B cell (primary cell): ENCODE results near the gene CLCA1. TPM values are rescaled to one million over a fixed set of nuclear protein-coding genes. Genes with fewer than 3 reads are reported as not detected.

Experiments
- ATAC-seq: fragments of 200-7000 bp; cut with Tn5 transposase; one replicate; pipeline ENCODE4 v1.10.0; 2021; ENCODE audit warnings: low read depth, mild to moderate bottlenecking, moderate number of reproducible peaks, moderate library complexity
- CTCF ChIA-PET: fragments of 350-600 bp; sonication (Branson Sonifier 250); formaldehyde crosslinking; loops from one replicate; lab custom pipeline; 2021; ENCODE audit warnings: antibody characterized with exemption, inconsistent platforms; lab: Charles Lee
- POLR2A ChIA-PET: fragments of 350-600 bp; sonication (Branson Sonifier 250); formaldehyde crosslinking; loops from one replicate; lab custom pipeline; 2021; ENCODE audit warnings: antibody characterized with exemption; lab: Charles Lee
- DNase-seq: peaks from one replicate; pipeline ENCODE4 v3.0.0; 2013
- H2AFZ ChIP-seq: 2 replicates; pipeline ENCODE4 v1.6.1; 2012; ENCODE audit warnings: mild to moderate bottlenecking, low read depth, low read length; ENCODE audit not compliant: insufficient read depth, poor library complexity, severe bottlenecking
- H3K27ac ChIP-seq, 2 donors: 1 replicate in 1 of 2; 2 replicates in 1 of 2; pipeline ENCODE4 v1.5.1; 2012 to 2013; ENCODE audit warnings: low read length in 2 of 2, mild to moderate bottlenecking in 2 of 2, moderate library complexity in 1 of 2
- H3K27me3 ChIP-seq, 4 experiments: fragments of 200-600 bp in 1 of 4; sonication (generic) in 1 of 4; replicated peaks in 1 of 4; 1 replicate in 2 of 4; 2 replicates in 2 of 4; pipeline versions ENCODE4 v1.6.1 to v1.7.0; 2013 to 2016; ENCODE audit warnings: low read length in 3 of 4, mild to moderate bottlenecking in 2 of 4, mixed read lengths in 1 of 4, moderate library complexity in 1 of 4; ENCODE audit not compliant: insufficient read depth in 4 of 4, control insufficient read depth in 3 of 4; ENCODE audit errors: control extremely low read depth in 1 of 4
- H3K36me3 ChIP-seq, 2 experiments: replicated peaks in 1 of 2; 1 replicate in 1 of 2; 2 replicates in 1 of 2; pipeline versions ENCODE4 v1.6.1 to v1.7.1; 2013; ENCODE audit warnings: low read length in 1 of 2; ENCODE audit not compliant: insufficient read depth in 2 of 2, control insufficient read depth in 1 of 2; ENCODE audit errors: control extremely low read depth in 1 of 2, extremely low read depth in 1 of 2
- H3K4me1 ChIP-seq, 2 donors: fragments of 200-600 bp in 1 of 2; sonication (generic) in 1 of 2; 1 replicate in 1 of 2; 2 replicates in 1 of 2; pipeline versions ENCODE4 v1.5.1 to v1.6.1; 2013 to 2017; ENCODE audit warnings: low read length in 2 of 2; ENCODE audit not compliant: control insufficient read depth in 2 of 2, insufficient read depth in 2 of 2
- H3K4me2 ChIP-seq: replicated peaks from 2 replicates; pipeline ENCODE3; 2012; ENCODE audit warnings: mild to moderate bottlenecking, low read depth, low read length; ENCODE audit not compliant: poor library complexity, severe bottlenecking
- H3K4me3 ChIP-seq, 5 experiments: fragments of 200-600 bp in 1 of 5; sonication (generic) in 1 of 5; 1 replicate in 3 of 5; 2 replicates in 2 of 5; pipeline versions ENCODE4 v1.5.1 to v1.7.0; 2011 to 2016; ENCODE audit warnings: low read length in 4 of 5, mild to moderate bottlenecking in 4 of 5, low read depth in 2 of 5, control low read depth in 1 of 5, moderate library complexity in 1 of 5; ENCODE audit not compliant: insufficient read depth in 1 of 5; ENCODE audit errors: control extremely low read depth in 1 of 5, extremely low read depth in 1 of 5
- H3K79me2 ChIP-seq: fragments of 200-600 bp; sonication (generic); one replicate; pipeline ENCODE4 v1.6.0; 2016; ENCODE audit warnings: low read length; ENCODE audit not compliant: control insufficient read depth, insufficient read depth
- H3K9ac ChIP-seq: fragments of 200-600 bp; sonication (generic); 2 replicates; pipeline ENCODE4 v1.6.1; 2017; ENCODE audit warnings: mild to moderate bottlenecking, low read length, moderate library complexity
- H3K9me3 ChIP-seq, 3 donors: one replicate each; pipeline versions ENCODE4 v1.6.1 to v1.7.1; 2013; ENCODE audit warnings: low read length in 2 of 3; ENCODE audit not compliant: control insufficient read depth in 2 of 3, insufficient read depth in 1 of 3; ENCODE audit errors: control extremely low read depth in 1 of 3
- H4K20me1 ChIP-seq: 2 replicates; pipeline ENCODE4 v1.6.0; 2012; ENCODE audit warnings: mild to moderate bottlenecking, low read length; ENCODE audit not compliant: insufficient read depth, control insufficient read depth, poor library complexity, severe bottlenecking
- H3K27ac Mint-ChIP-seq: one replicate; pipeline ENCODE4 v1.8.0; 2021; ENCODE audit warnings: mixed read lengths
- H3K27me3 Mint-ChIP-seq: one replicate; pipeline ENCODE4 v1.8.0; 2021; ENCODE audit warnings: mixed read lengths
- H3K4me1 Mint-ChIP-seq: one replicate; pipeline ENCODE4 v1.8.0; 2021; ENCODE audit warnings: mixed read lengths
- H3K4me3 Mint-ChIP-seq: one replicate; pipeline ENCODE4 v1.8.0; 2021; ENCODE audit warnings: mixed read lengths
- H3K9me3 Mint-ChIP-seq: one replicate; pipeline ENCODE4 v1.8.0; 2022; ENCODE audit warnings: mixed read lengths; ENCODE audit not compliant: insufficient read depth
- CTCF ChIP-seq: fragments of 200-600 bp; IDR thresholded peaks from one replicate; pipeline ENCODE4 v1.8.0; 2022; ENCODE audit warnings: antibody characterized with exemption, mild to moderate bottlenecking
- EZH2 ChIP-seq: IDR thresholded peaks from 2 replicates; pipeline ENCODE4 v1.6.1; 2012; ENCODE audit warnings: borderline replicate concordance, low read depth, mild to moderate bottlenecking, moderate library complexity, low read length; ENCODE audit not compliant: insufficient read depth, poor library complexity, severe bottlenecking
- WGBS: methylation state at CpG from one replicate; pipeline ENCODE4 v1.1.5; 2013; ENCODE audit warnings: missing lambda C conversion rate; ENCODE audit not compliant: insufficient coverage; 5-methylcytosine and 5-hydroxymethylcytosine counted together
- intact Hi-C: fragments of 100-400 bp; cut with micrococcal nuclease; formaldehyde crosslinking; loops from one replicate; pipeline ENCODE4 v1.10.0; 2022
- polyA plus RNA-seq: library from polyadenylated mRNA; depleted of rRNA; stranded (reverse); fragments of >200 nt; gene quantifications from 2 replicates; pipeline ENCODE4 v1.2.3, GENCODE V29; 2012
- total RNA-seq, 2 donors: library from RNA; stranded (reverse); fragments of 120-200 nt in 1 of 2; gene quantifications; 1 replicate in 1 of 2; 2 replicates in 1 of 2; pipeline versions ENCODE4 v1.2.3 to v1.2.4, GENCODE V29; 2013 to 2022

CLCA1 gene
- total and polyA plus RNA-seq, 2 donors (not counting 1 experiment from before 2014, with no cell fraction given): not detected

GRCh38 chr1:86498281-86498680, 29.6 kb downstream of the CLCA1 start:
- Histone ChIP-seq H4K20me1 (no peaks in the 10 kb centered on the region), H3K9ac (no peak overlapping the region), H3K4me2 (no peak overlapping the region), H3K27me3 (peaks cover 0 to 8% (median 3%) of the 10 kb centered on the region in 4 experiments), H2AFZ (no peak overlapping the region), H3K4me1 (peaks cover 0 to 11% of the 10 kb centered on the region in 2 donors), H3K36me3 (no peaks in the 10 kb centered on the region), H3K4me3 (no peak overlapping the region), H3K27ac (no peak overlapping the region), H3K9me3 (no peaks in the 10 kb centered on the region), H3K79me2 (no peaks in the 10 kb centered on the region)
- WGBS: 88% methylated on average over 1 of the region's 3 CpGs
- CTCF ChIA-PET: interaction anchor here (1.4 to 5.4 kb wide), 7 partner anchors 8 to 190 kb away, joined by 4 to 48 read pairs (median 12); no protein-coding TSS in a partner anchor
- Mint-ChIP-seq H3K9me3 (no peaks in the 10 kb centered on the region), H3K4me3 (no peak overlapping the region), H3K27ac (no peak overlapping the region), H3K4me1 (peaks cover 8% of the 10 kb centered on the region), H3K27me3 (peaks cover 27% of the 10 kb centered on the region)
- POLR2A ChIA-PET: no interaction called here
- DNase-seq (no peak), ATAC-seq (no peak)
- TF ChIP-seq CTCF: no peak
- TF ChIP-seq EZH2: no peak
- intact Hi-C loops: loop anchor here (2.0 kb wide), 1 partner anchor 23 kb away; no protein-coding TSS in a partner anchor

GRCh38 chr1:86499987-86500593, 31.4 kb downstream of the CLCA1 start:
- no peak overlapping the region for H3K4me2 ChIP-seq
- ATAC-seq (peak; percentile 82), DNase-seq (peak; percentile 58)
- H3K79me2 ChIP-seq: no peaks in the 10 kb centered on the region
- H3K27ac Mint-ChIP-seq: no peak overlapping the region
- no CpG with 5 or more reads among the region's 3 CpGs for WGBS
- H2AFZ ChIP-seq: no peak overlapping the region
- no peak overlapping the region for H3K4me3 ChIP-seq
- no peaks in the 10 kb centered on the region for H4K20me1 ChIP-seq
- peaks cover 8% of the 10 kb centered on the region for H3K4me1 Mint-ChIP-seq
- intact Hi-C loops: loop anchor here (1.0 to 5.0 kb wide), 4 partner anchors 25 to 332 kb away; partner anchors contain the start of gene SH3GLB1
- CTCF ChIA-PET: interaction anchor here (0.7 to 5.4 kb wide), 36 partner anchors 10 to 776 kb away, joined by 3 to 48 read pairs (median 4); partner anchors contain the start of genes ODF2L and SH3GLB1
- no peaks in the 10 kb centered on the region for H3K36me3 ChIP-seq
- H3K27me3 ChIP-seq: peaks cover 0 to 11% (median 4%) of the 10 kb centered on the region in 4 experiments
- no peak overlapping the region for H3K27ac ChIP-seq
- no peaks in the 10 kb centered on the region for H3K9me3 ChIP-seq
- no peak overlapping the region for H3K9ac ChIP-seq
- TF ChIP-seq CTCF (peak; percentile 100), EZH2 (no peak)
- no peaks in the 10 kb centered on the region for H3K9me3 Mint-ChIP-seq
- H3K4me3 Mint-ChIP-seq: no peak overlapping the region
- peaks cover 0 to 21% of the 10 kb centered on the region in 2 donors for H3K4me1 ChIP-seq
- POLR2A ChIA-PET: no interaction called here
- peaks cover 36% of the 10 kb centered on the region for H3K27me3 Mint-ChIP-seq
